GM18517 (cell line): ENCODE data around the gene PRKD3.

Experiments
- ATAC-seq: cut with Tn5 transposase; IDR thresholded peaks from one replicate; pipeline ENCODE4 v1.9.1; 2021; ENCODE audit warnings: mild to moderate bottlenecking, moderate library complexity; ENCODE audit not compliant: unreplicated experiment

Gene PRKD3

DNA sequence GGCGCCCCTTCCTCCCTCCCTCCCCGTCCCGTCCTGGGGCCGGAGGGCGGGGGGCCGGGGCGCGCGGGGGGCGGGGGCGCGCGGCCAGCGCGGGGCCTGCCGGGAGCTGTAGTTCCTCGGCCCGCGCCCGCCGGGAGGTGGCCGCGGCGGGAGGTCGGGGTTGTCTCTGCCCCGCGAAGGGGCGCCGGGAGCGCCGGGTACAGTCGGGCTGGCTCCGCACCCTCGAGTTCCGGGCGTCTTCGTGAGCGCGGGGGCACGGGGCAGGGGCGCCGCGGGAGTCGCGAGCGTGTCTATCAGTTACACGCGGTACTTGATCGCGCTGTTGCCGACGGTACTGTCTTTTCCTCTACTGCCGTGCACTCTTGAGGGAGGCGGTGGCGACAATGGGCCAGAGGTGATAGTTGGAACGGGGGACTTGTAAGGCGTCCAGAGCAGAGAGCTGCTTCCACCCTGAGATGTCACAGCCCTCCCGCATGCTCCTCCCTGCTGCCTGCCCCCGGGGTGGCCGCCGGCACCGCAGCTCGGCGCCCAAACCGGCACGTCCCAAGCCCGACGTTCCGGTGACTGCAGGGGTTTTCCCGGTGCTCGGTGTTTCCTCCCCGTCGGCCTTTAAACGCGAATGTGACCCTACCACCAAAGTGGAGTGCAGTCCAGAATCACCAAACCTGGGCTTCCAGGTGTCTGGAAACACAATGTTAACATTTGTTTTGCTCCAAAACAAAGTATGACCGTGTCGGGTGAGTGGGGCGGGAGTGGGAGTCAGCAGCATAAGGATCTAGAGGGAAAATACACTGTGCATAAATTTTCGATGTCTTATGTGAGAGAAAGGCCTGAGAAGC, at the start of gene PRKD3:
PRKD3 (minus strand) TSS at position 48 of the 839 bp plus-strand sequence. CDS start 8,309 bp downstream, outside the sequence.
- ATAC-seq, result peak; percentile 55

GRCh38 chr2:37372000-37372399, 47.4 kb upstream of the PRKD3 start:
- no peak for ATAC-seq

DNA sequence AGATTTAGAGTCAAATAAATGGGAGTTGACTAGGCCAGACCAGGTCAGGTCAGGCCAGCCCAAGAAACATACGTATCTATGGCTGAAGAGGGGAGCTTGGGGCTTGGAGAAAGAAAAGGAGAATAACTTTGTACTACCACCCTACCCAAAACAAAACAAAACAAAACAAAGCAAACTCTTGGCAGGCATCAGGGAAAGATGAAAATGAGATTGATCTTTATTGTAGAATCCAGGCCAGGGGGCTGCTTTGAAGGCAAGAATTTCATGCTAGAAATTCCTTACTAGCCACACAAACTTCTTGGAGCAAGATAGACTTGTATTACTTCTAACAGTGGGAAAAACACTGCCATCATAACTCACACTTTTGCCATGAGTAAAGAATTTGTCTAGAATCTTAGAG, 46.0 kb upstream of the PRKD3 start:
- no peak for ATAC-seq

DNA sequence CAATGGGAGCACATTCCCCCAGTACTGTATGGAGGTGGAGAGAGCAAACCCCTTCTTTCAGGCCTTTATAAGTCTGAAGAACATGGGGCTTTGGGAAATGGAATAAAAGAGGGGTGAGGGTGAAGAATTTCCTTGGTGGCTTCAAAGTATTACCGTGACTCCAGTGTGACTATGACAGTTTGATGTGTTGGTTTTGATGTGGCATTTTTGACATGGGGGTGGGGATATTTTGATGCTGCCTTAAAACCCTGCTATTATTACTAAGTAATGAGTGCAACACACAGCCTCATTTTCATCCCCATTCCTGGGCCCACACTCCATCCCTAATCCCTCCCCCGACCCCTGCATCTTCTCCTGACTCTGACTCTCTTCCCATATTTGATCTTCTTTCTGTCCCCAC, 43.4 kb upstream of the PRKD3 start:
- no peak for ATAC-seq

- ATAC-seq, result no peak
Measured at GRCh38 chr2:37367310-37367709, 42.7 kb upstream of the PRKD3 start.

- ATAC-seq, result no peak
Measured at GRCh38 chr2:37366773-37367172, 42.1 kb upstream of the PRKD3 start.

- peak; percentile 81 for ATAC-seq
Measured at GRCh38 chr2:37365669-37366068, 41.0 kb upstream of the PRKD3 start.

GRCh38 chr2:37364351-37364750, 39.7 kb upstream of the PRKD3 start:
- no peak for ATAC-seq

DNA sequence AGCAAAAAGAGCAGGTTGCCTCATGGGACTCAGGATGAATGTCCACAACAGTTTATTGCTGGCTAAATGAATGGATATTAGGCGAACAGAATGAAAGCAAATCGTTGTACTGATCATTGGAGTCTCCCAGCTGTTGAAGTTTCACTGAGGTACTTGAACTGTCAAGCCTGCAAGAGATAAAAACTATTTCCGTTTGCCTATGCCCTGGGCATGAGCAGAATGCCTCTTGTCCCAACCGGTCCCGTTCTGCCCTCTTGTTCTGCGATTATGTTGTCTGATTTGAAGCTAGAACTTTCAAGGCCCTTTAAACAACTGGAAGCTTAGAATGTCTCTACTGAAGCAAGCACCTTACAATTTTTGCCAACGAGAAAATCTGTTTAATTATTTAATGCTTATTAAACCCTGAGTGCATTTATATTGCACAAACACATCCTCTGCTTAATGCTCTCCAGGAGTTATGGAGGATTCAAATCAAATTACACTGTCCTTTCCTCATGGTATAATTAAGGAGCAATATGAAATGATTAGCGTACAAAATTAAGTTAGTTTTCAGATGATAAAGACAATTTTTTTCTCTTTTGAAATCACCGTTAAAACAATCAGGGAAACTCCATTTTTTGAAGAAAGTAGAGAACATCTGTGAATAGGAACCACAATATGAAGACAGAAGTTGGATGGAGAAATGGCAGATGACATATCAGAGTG, 37.5 kb upstream of the PRKD3 start:
- no peak for ATAC-seq

- ATAC-seq, result no peak
Measured at GRCh38 chr2:37361216-37361815, 36.7 kb upstream of the PRKD3 start.

- ATAC-seq, result no peak
Measured at GRCh38 chr2:37358466-37358865, 33.8 kb upstream of the PRKD3 start.

DNA sequence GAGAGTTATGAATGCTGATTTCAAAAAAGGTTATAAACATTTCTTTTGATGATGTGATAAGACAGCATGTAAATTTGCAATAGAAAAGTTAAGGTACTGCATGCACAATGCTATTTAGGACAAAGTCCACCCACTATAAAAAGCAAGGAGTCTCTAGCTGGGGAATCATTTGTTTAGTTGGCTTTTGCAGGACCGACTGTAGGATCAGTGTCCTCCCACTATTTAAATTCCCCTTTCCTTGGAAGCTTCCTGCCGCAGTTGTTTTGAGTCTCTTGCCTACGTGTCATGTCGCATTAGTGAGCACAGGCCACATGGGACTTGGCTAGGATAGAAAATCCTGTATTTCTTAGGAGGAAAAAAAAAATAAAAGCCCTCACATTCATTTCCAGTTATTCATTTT, 32.9 kb upstream of the PRKD3 start:
- ATAC-seq, result no peak

GRCh38 chr2:37357069-37357468, 32.4 kb upstream of the PRKD3 start:
- ATAC-seq, result no peak

GRCh38 chr2:37356299-37356698, 31.7 kb upstream of the PRKD3 start:
- no peak for ATAC-seq

- ATAC-seq, result no peak
Measured at GRCh38 chr2:37355735-37356134, 31.1 kb upstream of the PRKD3 start.

- no peak for ATAC-seq
Measured at GRCh38 chr2:37354531-37354930, 29.9 kb upstream of the PRKD3 start.

GRCh38 chr2:37350034-37350433, 25.4 kb upstream of the PRKD3 start:
- ATAC-seq, result peak; percentile 56

GRCh38 chr2:37349231-37349860, 24.7 kb upstream of the PRKD3 start:
- no peak for ATAC-seq

DNA sequence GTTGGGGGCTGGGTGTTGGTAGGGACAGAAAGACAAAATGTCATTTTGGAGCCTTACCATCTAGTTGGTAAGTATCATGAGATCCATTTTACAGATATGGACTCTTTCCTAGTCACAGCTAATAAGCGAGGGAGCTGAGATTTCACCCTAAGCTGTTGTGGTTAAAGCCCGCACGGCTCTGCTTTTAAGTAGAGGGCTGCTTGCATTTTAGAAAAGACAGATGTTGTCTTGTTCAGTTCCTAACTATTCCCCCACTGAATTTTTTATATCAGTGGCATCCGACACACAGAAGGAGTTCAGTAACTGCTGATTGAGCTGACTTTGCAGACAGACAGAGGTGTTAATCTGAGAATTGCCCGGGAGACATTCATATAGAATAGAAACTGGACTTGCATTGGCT, 23.5 kb upstream of the PRKD3 start:
- ATAC-seq, result no peak

DNA sequence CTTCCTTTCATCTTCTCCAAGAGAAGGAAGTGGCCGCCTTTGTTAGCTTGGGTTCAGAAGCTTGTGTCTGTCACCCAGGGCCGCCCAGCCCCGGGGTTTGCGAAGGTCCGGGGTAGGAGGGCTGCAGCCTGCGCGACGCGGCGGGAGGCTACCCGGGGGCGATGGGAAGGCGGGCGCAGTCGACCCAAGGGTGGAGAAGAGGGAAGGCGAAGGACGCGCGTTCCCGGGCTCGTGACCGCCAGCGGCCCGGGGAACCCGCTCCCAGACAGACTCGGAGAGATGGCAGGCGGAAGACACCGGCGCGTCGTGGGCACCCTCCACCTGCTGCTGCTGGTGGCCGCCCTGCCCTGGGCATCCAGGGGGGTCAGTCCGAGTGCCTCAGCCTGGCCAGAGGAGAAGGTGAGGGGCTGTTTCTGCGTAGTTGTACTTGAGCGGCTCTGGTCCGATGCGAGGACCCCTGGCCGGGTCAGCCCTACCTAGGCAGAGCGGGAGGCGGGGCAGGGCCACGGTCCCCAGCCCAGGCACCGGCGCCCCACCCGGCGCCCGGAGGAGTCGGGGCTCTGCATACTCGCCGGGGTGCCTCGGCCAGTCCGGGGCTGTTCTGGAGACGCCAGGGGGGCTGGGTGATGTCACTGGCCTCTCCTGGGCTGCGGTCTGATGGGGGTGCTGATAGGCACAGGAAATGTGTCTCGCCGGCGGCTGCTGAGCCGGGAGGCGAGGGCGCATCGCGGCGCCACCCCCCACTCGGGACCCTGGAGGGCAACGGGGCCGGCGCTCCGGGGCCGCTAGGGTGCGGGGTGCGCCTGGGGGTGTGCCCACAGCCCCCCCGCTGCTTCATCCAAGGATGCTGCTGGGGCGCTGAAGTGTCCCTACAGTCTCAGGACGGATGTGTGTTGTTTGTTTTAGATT, 20.1 kb upstream of the PRKD3 start, which contains the start of gene QPCT:
QPCT (plus strand) TSS at position 178 of the 909 bp plus-strand sequence; CDS start at position 280, 102 bp downstream.
- ATAC-seq, result no peak
